GM12878 (cell line): ENCODE measurements around the gene HOXD9. TPM values are rescaled to one million over a fixed set of nuclear protein-coding genes. Genes with fewer than 3 reads are reported as not detected.

Experiments used
- ATAC-seq: fragments of 200-7000 bp; cut with Tn5 transposase; 3 replicates; pipeline ENCODE4 v1.9.1; 2020; ENCODE audit warnings: mild to moderate bottlenecking, moderate library complexity
- BruUV-seq: library from RNA; stranded (reverse); fragments of 400-500 nt; replicated peaks from 2 replicates; lab custom pipeline; 2021; lab: Mats Ljungman, UMichigan
- CTCF ChIA-PET: fragments of 300-600 bp; sonication (Branson Sonifier 250); formaldehyde crosslinking; extraction: SDS; loops from one replicate; lab custom pipeline; 2021; ENCODE audit warnings: inconsistent platforms; lab: Yijun Ruan, JAX
- POLR2A ChIA-PET: fragments of 350-600 bp; formaldehyde crosslinking; extraction: SDS; loops from one replicate; lab custom pipeline; 2021; ENCODE audit warnings: inconsistent platforms; lab: Charles Lee
- RAD21 ChIA-PET: fragments of 300-600 bp; sonication (Branson Sonifier 250); formaldehyde crosslinking; loops from one replicate; lab custom pipeline; 2023; ENCODE audit warnings: antibody characterized with exemption; ENCODE audit not compliant: unreplicated experiment; lab: Charles Lee
- SMC1A ChIA-PET: fragments of 300-600 bp; sonication (Branson Sonifier 250); formaldehyde crosslinking; loops from one replicate; lab custom pipeline; 2023; ENCODE audit not compliant: unreplicated experiment, uncharacterized antibody; lab: Charles Lee
- DNase-seq: peaks from one replicate; pipeline ENCODE4 v3.0.0-alpha.2; 2011; ENCODE audit warnings: low read depth, low spot score
- FAIRE-seq: peaks from 3 replicates; lab custom pipeline; 2011; peaks lifted over from hg19 to GRCh38; lab: Jason Lieb, UNC
- H2AFZ ChIP-seq: 2 replicates; pipeline ENCODE4 v1.6.0; 2011; ENCODE audit warnings: low read depth, low read length, control low read depth; ENCODE audit not compliant: control insufficient read depth
- H3K27ac ChIP-seq: 2 replicates; pipeline ENCODE4 v1.5.1; 2011; ENCODE audit warnings: control low read depth; ENCODE audit not compliant: control insufficient read depth, insufficient read depth
- H3K27me3 ChIP-seq, 2 experiments: replicated peaks in 1 of 2; 2 replicates each; pipeline versions ENCODE4 v1.6.0 to v1.6.1; 2011; ENCODE audit warnings: low read length in 1 of 2; ENCODE audit not compliant: control insufficient read depth in 2 of 2, insufficient read depth in 2 of 2
- H3K36me3 ChIP-seq, 2 experiments: 2 replicates each; pipeline ENCODE4 v1.5.1; 2011; ENCODE audit warnings: low read length in 1 of 2; ENCODE audit not compliant: control insufficient read depth in 2 of 2, insufficient read depth in 2 of 2
- H3K4me1 ChIP-seq: 2 replicates; pipeline ENCODE4 v1.6.1; 2011; ENCODE audit warnings: mild to moderate bottlenecking, low read length, moderate library complexity, mixed read lengths; ENCODE audit not compliant: control insufficient read depth, insufficient read depth
- H3K4me2 ChIP-seq: 2 replicates; pipeline ENCODE4 v1.6.0; 2011; ENCODE audit warnings: control low read depth; ENCODE audit not compliant: control insufficient read depth, insufficient read depth
- H3K4me3 ChIP-seq: fragments of 200-600 bp; sonication (generic); 2 replicates; pipeline ENCODE4 v1.5.1; 2016
- H3K79me2 ChIP-seq: 2 replicates; pipeline ENCODE4 v1.6.0; 2011; ENCODE audit warnings: low read length; ENCODE audit not compliant: control insufficient read depth, insufficient read depth
- H3K9ac ChIP-seq: 2 replicates; pipeline ENCODE4 v1.8.0; 2011; ENCODE audit warnings: low read length, control low read depth, mixed read lengths; ENCODE audit not compliant: control insufficient read depth, insufficient read depth
- H3K9me3 ChIP-seq: replicated peaks from 3 replicates; pipeline ENCODE4 v1.5.1; 2011; ENCODE audit warnings: mild to moderate bottlenecking, low read length; ENCODE audit not compliant: control insufficient read depth, insufficient read depth
- H4K20me1 ChIP-seq: 2 replicates; pipeline ENCODE4 v1.6.0; 2011; ENCODE audit not compliant: control insufficient read depth, insufficient read depth
- ATF7 ChIP-seq: fragments of 450-650 bp; IDR thresholded peaks from 2 replicates; pipeline ENCODE4 v1.6.1; 2016; ENCODE audit warnings: low read depth, mild to moderate bottlenecking
- EED ChIP-seq: sonication (generic); IDR thresholded peaks from 2 replicates; pipeline ENCODE4 v1.6.1; 2016; ENCODE audit warnings: antibody characterized with exemption, low read depth
- EP300 ChIP-seq, 2 experiments: fragments of 150-350 bp in 1 of 2; IDR thresholded peaks; 2 replicates each; pipeline ENCODE4 v1.6.1; 2011 to 2012; ENCODE audit warnings: low read depth in 2 of 2, low read length in 2 of 2, borderline replicate concordance in 1 of 2, improper control_type of control experiment in 1 of 2, inconsistent platforms in 1 of 2; ENCODE audit not compliant: control insufficient read depth in 1 of 2
- HDGF ChIP-seq: fragments of 450-650 bp; IDR thresholded peaks from 2 replicates; pipeline ENCODE4 v1.6.1; 2016; ENCODE audit warnings: antibody characterized with exemption
- IRF4 ChIP-seq: IDR thresholded peaks from 2 replicates; pipeline ENCODE4 v1.6.1; 2011; ENCODE audit warnings: low read depth, low read length
- MEF2A ChIP-seq: IDR thresholded peaks from 2 replicates; pipeline ENCODE4 v1.6.1; 2011; ENCODE audit warnings: low read depth, mild to moderate bottlenecking, low read length, moderate library complexity; ENCODE audit not compliant: insufficient read depth
- MYC ChIP-seq: IDR thresholded peaks from 2 replicates; pipeline ENCODE4 v1.6.1; 2011; ENCODE audit warnings: mild to moderate bottlenecking, low read length, moderate library complexity, inconsistent platforms; ENCODE audit not compliant: insufficient read depth, insufficient replicate concordance, insufficient read length, severe bottlenecking
- NFYA ChIP-seq: IDR thresholded peaks from 2 replicates; pipeline ENCODE4 v1.6.1; 2011; ENCODE audit warnings: low read depth, mild to moderate bottlenecking, low read length, improper control_type of control experiment, borderline replicate concordance
- NFYB ChIP-seq: IDR thresholded peaks from 2 replicates; pipeline ENCODE4 v1.6.1; 2011; ENCODE audit warnings: low read depth, mild to moderate bottlenecking, low read length, improper control_type of control experiment, moderate library complexity; ENCODE audit not compliant: insufficient read depth
- PAX5 ChIP-seq: IDR thresholded peaks from 2 replicates; pipeline ENCODE4 v1.6.1; 2011; ENCODE audit warnings: low read depth, low read length, borderline replicate concordance
- PAX8 ChIP-seq: fragments of 450-650 bp; IDR thresholded peaks from 2 replicates; pipeline ENCODE4 v1.6.1; 2017; ENCODE audit warnings: mild to moderate bottlenecking, moderate library complexity
- SMARCA5 ChIP-seq: fragments of 450-650 bp; IDR thresholded peaks from 2 replicates; pipeline ENCODE4 v1.6.1; 2017; ENCODE audit warnings: mild to moderate bottlenecking
- ZNF24 ChIP-seq: fragments of 450-650 bp; IDR thresholded peaks from 2 replicates; pipeline ENCODE4 v1.6.1; 2017; ENCODE audit warnings: antibody characterized with exemption, mild to moderate bottlenecking
- WGBS: methylation state at CpG from one replicate; pipeline ENCODE4 v1.1.6; 2016; ENCODE audit warnings: low lambda C conversion rate; ENCODE audit not compliant: insufficient replicate concordance, insufficient coverage; ENCODE audit errors: missing lambda C conversion rate; 5-methylcytosine and 5-hydroxymethylcytosine counted together
- in situ Hi-C: fragments of 300-500 bp; cut with MboI; formaldehyde crosslinking; loops from 9 replicates; pipeline ENCODE4 v1.14.3; 2018; ENCODE audit warnings: mixed read lengths
- intact Hi-C: fragments of 100-400 bp; cut with micrococcal nuclease; formaldehyde crosslinking; loops from one replicate; pipeline ENCODE4 v1.14.2; 2022; ENCODE audit not compliant: unreplicated experiment
- polyA plus RNA-seq, 11 experiments: library from polyadenylated mRNA; depleted of rRNA in 4 of 11; unstranded in 6 of 11; stranded (reverse) in 5 of 11; fragments of >200 nt; fragmentation: Nextera tagmentation in 4 of 11; fragmentation: Illumina TruSeq in 1 of 11; extraction: Ambion mirVana in 4 of 11; extraction: Trizol in 1 of 11; gene quantifications; 1 replicate in 1 of 11; 2 replicates in 10 of 11; pipeline versions ENCODE4 v1.2.1 to v1.2.3, GENCODE V29; 2011 to 2016; ENCODE audit warnings: inconsistent platforms in 2 of 11, missing spikeins in 2 of 11, low read depth in 1 of 11
- total RNA-seq, 4 experiments: library from RNA; depleted of rRNA in 3 of 4; stranded (reverse); fragments of >200 nt in 3 of 4; fragmentation: Illumina TruSeq in 1 of 4; extraction: Trizol in 1 of 4; gene quantifications; 2 replicates each; pipeline versions ENCODE4 v1.2.1 to v1.2.3, GENCODE V29; 2013 to 2021
- TF ChIP-seq, protein P1 (sequence below): IDR thresholded peaks from 2 replicates; pipeline ENCODE4 v1.6.1; 2012; ENCODE audit warnings: low read length, inconsistent platforms
- TF ChIP-seq, protein P2 (sequence below): fragments of 450-650 bp; IDR thresholded peaks from 2 replicates; pipeline ENCODE4 v1.6.1; 2017; ENCODE audit warnings: mild to moderate bottlenecking, low read depth, inconsistent platforms; ENCODE audit not compliant: poor library complexity, severe bottlenecking
- TF ChIP-seq, protein P3 (sequence below): fragments of 450-650 bp; IDR thresholded peaks from 2 replicates; pipeline ENCODE4 v1.6.1; 2016; ENCODE audit warnings: mild to moderate bottlenecking
- TF ChIP-seq, protein P4 (sequence below): fragments of 450-650 bp; IDR thresholded peaks from 2 replicates; pipeline ENCODE4 v1.6.1; 2017; ENCODE audit warnings: low read depth, mild to moderate bottlenecking, moderate library complexity

Gene HOXD9
- total and polyA plus RNA-seq, 10 of the 15 experiments (the other 5 are each of a cell fraction or from before 2014, with no cell fraction given) = not detected

GRCh38 chr2:176074919-176075425 is 47.5 kb upstream of the HOXD9 start:
- 12% methylated on average over 7 of the region's 7 CpGs for WGBS
- H3K9me3 ChIP-seq = no peaks in the 10 kb centered on the region; the same call in 1 of the 3 replicates
- no peak overlapping the region for H3K27ac ChIP-seq
- H3K4me2 ChIP-seq = no peak overlapping the region
- no peak overlapping the region for H3K9ac ChIP-seq
- RAD21 ChIA-PET = no interaction called here
- H2AFZ ChIP-seq = no peak overlapping the region
- no peaks in the 10 kb centered on the region for H3K79me2 ChIP-seq
- no peak overlapping the region for H3K4me3 ChIP-seq
- FAIRE-seq = no peak
- H3K27me3 ChIP-seq = peaks cover 6 to 35% of the 10 kb centered on the region in 2 experiments
- H4K20me1 ChIP-seq = no peaks in the 10 kb centered on the region
- CTCF ChIA-PET = interaction anchor here (0.8 to 2.0 kb wide), 3 partner anchors 23 to 387 kb away, joined by 3 to 8 read pairs (median 5); no protein-coding TSS in a partner anchor
- intact Hi-C loops = no loop called here
- SMC1A ChIA-PET = interaction anchor here (1.1 to 1.6 kb wide), 2 partner anchors 10 to 385 kb away, joined by 3 to 4 read pairs; no protein-coding TSS in a partner anchor
- POLR2A ChIA-PET = no interaction called here
- TF ChIP-seq EED (no peak), MYC (no peak), SMARCA5 (no peak), ZNF24 (no peak), MEF2A (no peak), PAX5 (no peak), PAX8 (no peak), EP300 (IDR thresholded peaks at IDR 0.05; ENCODE audit: borderline replicate concordance in 1 of 2, control insufficient read depth in 1 of 2, low read depth in 2 of 2, low read length in 2 of 2) (no peak), ATF7 (no peak), IRF4 (no peak), NFYA (no peak), NFYB (no peak), HDGF (no peak)
- TF ChIP-seq, protein P1, sequence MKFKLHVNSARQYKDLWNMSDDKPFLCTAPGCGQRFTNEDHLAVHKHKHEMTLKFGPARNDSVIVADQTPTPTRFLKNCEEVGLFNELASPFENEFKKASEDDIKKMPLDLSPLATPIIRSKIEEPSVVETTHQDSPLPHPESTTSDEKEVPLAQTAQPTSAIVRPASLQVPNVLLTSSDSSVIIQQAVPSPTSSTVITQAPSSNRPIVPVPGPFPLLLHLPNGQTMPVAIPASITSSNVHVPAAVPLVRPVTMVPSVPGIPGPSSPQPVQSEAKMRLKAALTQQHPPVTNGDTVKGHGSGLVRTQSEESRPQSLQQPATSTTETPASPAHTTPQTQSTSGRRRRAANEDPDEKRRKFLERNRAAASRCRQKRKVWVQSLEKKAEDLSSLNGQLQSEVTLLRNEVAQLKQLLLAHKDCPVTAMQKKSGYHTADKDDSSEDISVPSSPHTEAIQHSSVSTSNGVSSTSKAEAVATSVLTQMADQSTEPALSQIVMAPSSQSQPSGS = no peak
- TF ChIP-seq, protein P2, sequence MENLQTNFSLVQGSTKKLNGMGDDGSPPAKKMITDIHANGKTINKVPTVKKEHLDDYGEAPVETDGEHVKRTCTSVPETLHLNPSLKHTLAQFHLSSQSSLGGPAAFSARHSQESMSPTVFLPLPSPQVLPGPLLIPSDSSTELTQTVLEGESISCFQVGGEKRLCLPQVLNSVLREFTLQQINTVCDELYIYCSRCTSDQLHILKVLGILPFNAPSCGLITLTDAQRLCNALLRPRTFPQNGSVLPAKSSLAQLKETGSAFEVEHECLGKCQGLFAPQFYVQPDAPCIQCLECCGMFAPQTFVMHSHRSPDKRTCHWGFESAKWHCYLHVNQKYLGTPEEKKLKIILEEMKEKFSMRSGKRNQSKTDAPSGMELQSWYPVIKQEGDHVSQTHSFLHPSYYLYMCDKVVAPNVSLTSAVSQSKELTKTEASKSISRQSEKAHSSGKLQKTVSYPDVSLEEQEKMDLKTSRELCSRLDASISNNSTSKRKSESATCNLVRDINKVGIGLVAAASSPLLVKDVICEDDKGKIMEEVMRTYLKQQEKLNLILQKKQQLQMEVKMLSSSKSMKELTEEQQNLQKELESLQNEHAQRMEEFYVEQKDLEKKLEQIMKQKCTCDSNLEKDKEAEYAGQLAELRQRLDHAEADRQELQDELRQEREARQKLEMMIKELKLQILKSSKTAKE = no peak
- TF ChIP-seq, protein P3, sequence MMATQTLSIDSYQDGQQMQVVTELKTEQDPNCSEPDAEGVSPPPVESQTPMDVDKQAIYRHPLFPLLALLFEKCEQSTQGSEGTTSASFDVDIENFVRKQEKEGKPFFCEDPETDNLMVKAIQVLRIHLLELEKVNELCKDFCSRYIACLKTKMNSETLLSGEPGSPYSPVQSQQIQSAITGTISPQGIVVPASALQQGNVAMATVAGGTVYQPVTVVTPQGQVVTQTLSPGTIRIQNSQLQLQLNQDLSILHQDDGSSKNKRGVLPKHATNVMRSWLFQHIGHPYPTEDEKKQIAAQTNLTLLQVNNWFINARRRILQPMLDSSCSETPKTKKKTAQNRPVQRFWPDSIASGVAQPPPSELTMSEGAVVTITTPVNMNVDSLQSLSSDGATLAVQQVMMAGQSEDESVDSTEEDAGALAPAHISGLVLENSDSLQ = no peak
- TF ChIP-seq, protein P4, sequence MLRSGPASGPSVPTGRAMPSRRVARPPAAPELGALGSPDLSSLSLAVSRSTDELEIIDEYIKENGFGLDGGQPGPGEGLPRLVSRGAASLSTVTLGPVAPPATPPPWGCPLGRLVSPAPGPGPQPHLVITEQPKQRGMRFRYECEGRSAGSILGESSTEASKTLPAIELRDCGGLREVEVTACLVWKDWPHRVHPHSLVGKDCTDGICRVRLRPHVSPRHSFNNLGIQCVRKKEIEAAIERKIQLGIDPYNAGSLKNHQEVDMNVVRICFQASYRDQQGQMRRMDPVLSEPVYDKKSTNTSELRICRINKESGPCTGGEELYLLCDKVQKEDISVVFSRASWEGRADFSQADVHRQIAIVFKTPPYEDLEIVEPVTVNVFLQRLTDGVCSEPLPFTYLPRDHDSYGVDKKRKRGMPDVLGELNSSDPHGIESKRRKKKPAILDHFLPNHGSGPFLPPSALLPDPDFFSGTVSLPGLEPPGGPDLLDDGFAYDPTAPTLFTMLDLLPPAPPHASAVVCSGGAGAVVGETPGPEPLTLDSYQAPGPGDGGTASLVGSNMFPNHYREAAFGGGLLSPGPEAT = no peak
- H3K4me1 ChIP-seq = no peaks in the 10 kb centered on the region
- BruUV-seq = no TSS peak
- in situ Hi-C loops = no loop called here
- H3K36me3 ChIP-seq = no peaks in the 10 kb centered on the region
- ATAC-seq = no peak
- no peak for DNase-seq
